Inflammatory macrophage (primary cell): ENCODE data around the gene CARHSP1.
"Not testable (repeated sequence)": the region's sequence is repeated elsewhere in the genome, so short reads cannot be mapped to it uniquely, and the experiment has no call there.

Experiments
- DNase-seq, 2 donors: peaks; one replicate each; pipeline ENCODE4 v3.0.0-alpha.2; 2020 to 2022
- total RNA-seq, 18 experiments: gene quantifications; one replicate each; lab custom pipeline; 2026; ENCODE audit warnings: mixed read lengths in 6 of 18, inconsistent platforms in 2 of 18; lab: John Stamatoyannopoulos, UW

Gene CARHSP1
- total RNA-seq, result 4.7 to 24.8 (median 17.3) reads per million in 18 experiments

DNA sequence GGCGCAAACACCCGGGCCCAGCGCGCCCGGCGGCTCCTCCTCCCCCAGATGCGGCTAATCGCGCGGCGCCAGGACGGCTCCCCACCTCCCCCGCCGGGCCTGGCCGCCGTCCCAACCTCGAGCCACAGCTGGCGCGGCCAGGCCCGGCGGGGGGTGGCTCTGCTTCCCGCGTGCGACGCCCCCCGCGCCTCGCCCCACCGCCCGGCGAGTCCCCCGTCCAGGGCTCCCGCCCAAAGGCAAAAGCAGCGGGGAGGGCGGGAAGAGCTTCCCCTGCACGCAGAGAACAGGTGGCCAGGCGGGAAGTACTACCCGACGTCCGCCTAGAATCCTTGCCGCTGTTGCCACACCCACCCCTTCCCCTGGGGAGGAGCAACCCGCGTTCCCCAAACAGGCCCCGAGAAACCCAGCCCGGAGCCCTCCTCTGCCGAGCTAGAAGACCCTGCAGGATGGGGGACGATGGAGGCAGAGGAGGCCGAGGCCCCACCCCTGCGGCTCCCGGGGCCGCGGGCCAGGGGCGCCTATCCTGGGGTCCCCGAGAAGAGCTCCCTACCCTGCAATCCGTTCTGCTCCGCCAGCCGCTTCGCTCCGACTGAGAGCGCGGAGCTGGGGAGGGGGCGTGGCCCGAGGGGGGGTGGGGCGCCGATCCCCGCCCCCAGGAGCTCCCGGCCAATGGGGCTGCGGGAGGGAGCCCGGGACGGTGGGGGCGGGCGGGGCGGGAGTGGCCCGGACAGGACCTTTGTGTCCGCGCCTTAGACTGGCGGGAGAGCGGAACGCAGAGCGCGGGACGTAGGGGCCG lies at the start of gene CARHSP1:
CARHSP1 (minus strand) TSS at position 591 of the 796 bp plus-strand sequence. CDS start 9,678 bp downstream, outside the sequence.
- DNase-seq, result peak; percentile 91 to 92

GRCh38 chr16:8917336-8917735 lies 48.5 kb upstream of the CARHSP1 start:
- not testable (repeated sequence) for DNase-seq

DNA sequence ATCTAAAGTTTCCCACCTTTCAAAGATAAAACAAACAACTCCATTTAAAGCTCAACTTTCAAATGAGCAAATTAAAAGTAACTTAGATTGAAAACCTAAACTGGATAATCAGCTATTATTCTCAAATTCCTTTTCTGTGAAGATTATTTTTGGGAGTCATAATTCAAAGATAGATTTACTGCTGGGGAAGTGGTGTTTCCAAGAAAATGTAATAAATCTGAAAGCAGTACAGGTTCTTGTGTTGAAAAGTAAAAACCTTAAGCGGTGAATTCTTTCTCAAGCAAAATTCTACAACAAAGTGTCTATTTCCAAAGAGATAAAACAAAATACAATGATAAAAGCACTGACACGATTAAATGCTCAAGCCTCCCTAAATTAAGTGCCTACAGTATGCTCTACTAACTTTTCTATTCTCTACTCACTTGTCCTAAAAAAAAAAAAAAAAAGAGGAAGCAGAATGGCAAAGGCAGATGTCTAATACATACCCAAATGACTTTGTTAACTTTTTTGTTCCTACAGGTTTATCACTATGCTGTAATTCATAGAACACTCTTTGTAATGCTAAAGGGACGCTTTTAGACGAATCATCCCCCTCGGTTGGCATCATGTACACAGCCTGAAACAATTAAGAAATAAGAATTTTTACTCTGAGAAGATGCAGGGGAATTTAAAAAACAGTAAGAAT lies 47.9 kb upstream of the CARHSP1 start:
- DNase-seq, result no peak

- DNase-seq, result no peak
These were observed 47.0 kb upstream of the CARHSP1 start for GRCh38 chr16:8915722-8916301.

DNA sequence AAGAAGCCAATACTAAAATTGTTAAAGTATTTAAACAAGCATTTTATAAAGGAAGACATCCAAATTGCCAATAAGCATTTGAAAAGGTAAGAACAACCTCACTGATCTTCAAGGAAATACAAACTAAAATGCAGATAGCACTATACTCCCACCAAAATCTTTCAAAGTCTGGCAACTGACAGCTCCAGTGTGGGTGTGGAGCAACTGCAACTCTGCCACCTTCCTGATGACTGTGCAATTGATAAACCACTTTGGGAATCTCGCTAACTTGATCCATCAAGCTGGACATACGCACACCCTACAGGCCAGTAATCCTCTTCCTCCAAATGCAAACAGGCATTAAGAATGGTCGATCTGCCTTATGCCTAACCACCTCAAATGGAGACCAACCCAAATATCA lies 45.3 kb upstream of the CARHSP1 start:
- DNase-seq, result no peak

GRCh38 chr16:8912793-8913192 lies 44.0 kb upstream of the CARHSP1 start:
- no peak for DNase-seq

DNA sequence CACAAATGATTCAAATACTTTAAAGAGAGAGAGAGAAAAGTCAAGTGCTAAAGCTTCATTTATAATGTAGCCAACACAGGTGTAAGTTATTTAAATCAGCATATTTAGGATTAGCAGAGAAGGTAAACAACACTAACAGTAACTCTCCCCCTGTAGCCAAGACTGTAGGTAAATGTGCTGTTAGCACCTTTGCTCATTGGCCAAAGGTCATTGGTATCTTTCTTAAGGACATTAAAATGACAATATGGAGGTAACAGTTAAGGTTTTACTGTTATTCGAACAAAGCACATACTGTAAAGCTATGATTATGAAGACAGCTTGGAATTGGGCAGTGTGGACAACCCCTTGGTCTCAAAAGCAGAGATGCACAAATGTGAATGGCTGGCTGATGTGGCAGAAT lies 42.0 kb upstream of the CARHSP1 start:
- no peak for DNase-seq

- DNase-seq, result peak; percentile 32 to 62
These were observed 40.1 kb upstream of the CARHSP1 start for GRCh38 chr16:8908810-8909468.

DNA sequence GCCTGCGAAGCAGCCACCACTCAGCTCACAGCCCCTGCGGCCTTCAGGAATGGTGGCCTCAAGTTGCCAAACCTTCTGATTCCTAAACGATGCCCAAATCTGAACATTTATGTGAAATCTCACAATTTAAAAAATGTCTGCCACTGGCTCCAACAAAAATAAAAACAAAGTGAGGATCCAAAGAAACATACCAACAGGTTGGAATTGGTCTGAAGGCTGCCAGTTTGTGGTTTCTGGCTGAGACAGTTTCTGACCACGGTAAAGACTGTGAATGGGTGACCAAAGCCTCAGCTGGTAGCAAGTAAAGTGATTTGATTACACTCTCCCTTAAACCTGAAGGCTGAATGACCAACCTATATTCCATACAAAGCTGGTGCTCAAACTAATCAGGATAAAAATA lies 38.3 kb upstream of the CARHSP1 start:
- DNase-seq, result no peak

GRCh38 chr16:8905795-8906591 lies 37.2 kb upstream of the CARHSP1 start:
- no peak for DNase-seq

- DNase-seq, result peak; percentile 20 to 28
These were observed 36.5 kb upstream of the CARHSP1 start for GRCh38 chr16:8905168-8905762.

DNA sequence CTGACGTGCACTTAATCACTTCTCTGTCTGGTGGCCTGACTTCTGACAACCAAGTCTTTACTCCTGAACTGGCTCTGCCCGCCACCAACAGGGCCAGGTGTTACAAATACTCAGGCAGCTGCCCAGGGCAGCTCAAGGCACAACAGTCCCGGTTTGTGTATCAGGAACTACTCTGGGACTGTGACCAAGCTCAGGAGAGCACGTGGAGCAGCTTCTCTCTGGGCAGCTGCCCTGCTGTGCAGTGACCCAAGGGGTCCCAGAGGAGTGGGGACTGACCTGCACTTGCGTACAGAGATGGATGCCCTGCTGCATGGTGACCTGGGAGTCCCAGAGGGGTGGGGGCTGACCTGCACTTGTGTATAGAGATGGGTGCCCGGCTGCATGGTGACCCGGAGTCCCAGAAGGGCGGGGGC lies 35.2 kb upstream of the CARHSP1 start:
- no peak for DNase-seq

DNA sequence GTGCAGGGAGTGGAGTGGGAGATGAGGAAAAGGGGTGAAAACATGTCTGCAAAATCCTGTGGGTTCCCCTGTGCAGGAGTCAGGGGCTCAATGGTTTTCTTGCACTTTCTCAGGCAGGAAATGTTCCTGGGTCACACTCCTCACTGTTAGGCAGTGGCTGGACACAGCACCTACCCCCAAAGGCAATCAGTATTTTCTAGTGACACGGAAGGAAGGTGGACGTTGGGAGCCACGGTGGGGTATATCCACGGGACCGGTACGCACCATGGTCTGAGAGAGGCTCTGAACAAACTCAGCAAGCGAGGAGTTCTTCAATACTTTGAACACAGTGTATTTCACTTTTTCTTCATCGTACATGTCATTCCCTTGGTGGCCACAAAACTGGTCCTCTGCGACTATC lies 34.2 kb upstream of the CARHSP1 start:
- DNase-seq, result no peak

GRCh38 chr16:8901320-8901861 lies 32.6 kb upstream of the CARHSP1 start:
- no peak for DNase-seq

- DNase-seq, result no peak
These were observed 31.5 kb upstream of the CARHSP1 start for GRCh38 chr16:8900343-8900742.

GRCh38 chr16:8899709-8900317 lies 31.0 kb upstream of the CARHSP1 start:
- DNase-seq, result no peak

GRCh38 chr16:8898660-8899318 lies 30.0 kb upstream of the CARHSP1 start:
- no peak for DNase-seq

DNA sequence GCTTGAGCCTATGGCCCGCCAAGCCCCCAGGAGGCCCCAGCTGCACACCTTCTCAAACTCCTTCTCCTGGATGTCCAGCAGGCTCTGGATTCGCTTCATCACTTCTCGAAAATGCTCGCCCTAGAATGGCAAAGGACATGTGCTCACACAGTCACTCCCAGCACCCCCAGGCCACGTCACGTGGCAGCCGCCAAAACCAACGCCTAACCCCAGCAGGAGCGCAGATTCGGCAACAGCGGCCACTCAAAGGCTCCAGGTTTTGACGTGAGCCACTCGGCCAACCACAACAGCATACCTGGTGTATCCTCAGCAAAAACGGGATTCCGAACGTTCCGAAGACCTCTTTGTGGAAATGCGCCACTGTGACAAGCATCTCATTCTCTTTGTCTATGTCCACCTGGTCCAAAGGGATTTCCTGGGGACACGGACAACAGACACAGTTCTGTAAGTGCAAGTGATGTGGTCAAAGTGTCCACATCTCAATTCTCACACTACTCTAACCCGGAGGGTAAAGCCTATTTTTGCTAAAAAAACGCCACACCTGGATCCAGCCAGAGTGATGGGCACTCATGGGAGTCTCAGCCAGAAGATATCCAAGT lies 26.0 kb upstream of the CARHSP1 start:
- DNase-seq, result no peak

- no peak for DNase-seq
These were observed 25.3 kb upstream of the CARHSP1 start for GRCh38 chr16:8893976-8894690.
